Loucy (cell line): Measurements from ENCODE around the gene RPS6KA3.

Source experiments
- H2AFZ ChIP-seq: fragments of 200-600 bp; sonication (generic); 2 replicates; pipeline ENCODE4 v1.6.0; 2016; ENCODE audit warnings: antibody characterized with exemption, mild to moderate bottlenecking, low read length, moderate library complexity
- H3F3A ChIP-seq: fragments of 200-600 bp; 2 replicates; pipeline ENCODE4 v1.6.0; 2016; ENCODE audit warnings: antibody characterized with exemption, low read depth, mild to moderate bottlenecking
- H3K27me3 ChIP-seq: fragments of 200-600 bp; sonication (generic); 2 replicates; pipeline ENCODE4 v1.6.1; 2014; ENCODE audit warnings: low read length, mild to moderate bottlenecking; ENCODE audit not compliant: insufficient read depth, poor library complexity, severe bottlenecking
- H3K36me3 ChIP-seq: fragments of 200-600 bp; sonication (generic); 2 replicates; pipeline ENCODE4 v1.6.1; 2016; ENCODE audit warnings: low read length; ENCODE audit not compliant: insufficient read depth
- H3K4me1 ChIP-seq: fragments of 200-600 bp; sonication (generic); 2 replicates; pipeline ENCODE4 v1.5.1; 2014; ENCODE audit warnings: low read length, mild to moderate bottlenecking; ENCODE audit not compliant: insufficient read depth, poor library complexity, severe bottlenecking
- H3K4me2 ChIP-seq: fragments of 200-600 bp; sonication (generic); 2 replicates; pipeline ENCODE4 v1.6.0; 2014; ENCODE audit warnings: antibody characterized with exemption, low read length, low read depth, mild to moderate bottlenecking; ENCODE audit not compliant: poor library complexity, severe bottlenecking
- H3K4me3 ChIP-seq: fragments of 200-600 bp; sonication (generic); 2 replicates; pipeline ENCODE4 v1.5.1; 2014; ENCODE audit warnings: low read length, mild to moderate bottlenecking, mixed read lengths; ENCODE audit not compliant: poor library complexity, severe bottlenecking
- H3K79me2 ChIP-seq: fragments of 200-600 bp; sonication (generic); 2 replicates; pipeline ENCODE4 v1.6.1; 2014; ENCODE audit warnings: low read length; ENCODE audit not compliant: insufficient read depth
- H3K9ac ChIP-seq: fragments of 200-600 bp; sonication (generic); 2 replicates; pipeline ENCODE4 v1.6.0; 2014; ENCODE audit warnings: mild to moderate bottlenecking, low read depth, low read length, moderate library complexity; ENCODE audit not compliant: poor library complexity, severe bottlenecking
- H3K9me2 ChIP-seq: fragments of 200-600 bp; sonication (generic); replicated peaks from 2 replicates; pipeline ENCODE4 v1.6.1; 2016; ENCODE audit warnings: low read depth, low read length, mixed read lengths
- H3K9me3 ChIP-seq: fragments of 200-600 bp; sonication (generic); 2 replicates; pipeline ENCODE4 v1.6.1; 2014; ENCODE audit warnings: mild to moderate bottlenecking, antibody characterized with exemption, low read length, low read depth; ENCODE audit not compliant: insufficient read depth
- H4K20me1 ChIP-seq: fragments of 200-600 bp; sonication (generic); 2 replicates; pipeline ENCODE4 v1.6.0; 2014; ENCODE audit warnings: antibody characterized with exemption, low read length, mild to moderate bottlenecking; ENCODE audit not compliant: insufficient read depth, poor library complexity, severe bottlenecking
- EZH2phosphoT487 ChIP-seq: fragments of 200-600 bp; IDR thresholded peaks from 2 replicates; pipeline ENCODE4 v1.6.1; 2018; ENCODE audit warnings: antibody characterized with exemption, mild to moderate bottlenecking, moderate library complexity, borderline replicate concordance
- TF ChIP-seq, protein P1 (sequence below): fragments of 200-600 bp; sonication (generic); conservative IDR thresholded peaks from 2 replicates; pipeline ENCODE4 v1.5.1; 2014; ENCODE audit warnings: mild to moderate bottlenecking, antibody characterized with exemption, low read length

RPS6KA3 gene

GRCh38 chrX:20218836-20219505, 47.7 kb downstream of the RPS6KA3 start:
- Histone ChIP-seq H3K79me2 (peaks cover 77% of the 10 kb centered on the region), H3K4me1 (peaks cover 16% of the 10 kb centered on the region), H3K9me2 (no peaks in the 10 kb centered on the region), H3F3A (no peaks in the 10 kb centered on the region), H3K4me3 (no peak overlapping the region), H3K9me3 (no peaks in the 10 kb centered on the region), H4K20me1 (peaks cover 40% of the 10 kb centered on the region), H3K36me3 (peaks cover 6% of the 10 kb centered on the region; the same call in 1 of the 2 replicates), H3K9ac (no peak overlapping the region), H3K27me3 (no peaks in the 10 kb centered on the region), H2AFZ (no peak overlapping the region), H3K4me2 (no peak overlapping the region)
- TF ChIP-seq, protein P1, sequence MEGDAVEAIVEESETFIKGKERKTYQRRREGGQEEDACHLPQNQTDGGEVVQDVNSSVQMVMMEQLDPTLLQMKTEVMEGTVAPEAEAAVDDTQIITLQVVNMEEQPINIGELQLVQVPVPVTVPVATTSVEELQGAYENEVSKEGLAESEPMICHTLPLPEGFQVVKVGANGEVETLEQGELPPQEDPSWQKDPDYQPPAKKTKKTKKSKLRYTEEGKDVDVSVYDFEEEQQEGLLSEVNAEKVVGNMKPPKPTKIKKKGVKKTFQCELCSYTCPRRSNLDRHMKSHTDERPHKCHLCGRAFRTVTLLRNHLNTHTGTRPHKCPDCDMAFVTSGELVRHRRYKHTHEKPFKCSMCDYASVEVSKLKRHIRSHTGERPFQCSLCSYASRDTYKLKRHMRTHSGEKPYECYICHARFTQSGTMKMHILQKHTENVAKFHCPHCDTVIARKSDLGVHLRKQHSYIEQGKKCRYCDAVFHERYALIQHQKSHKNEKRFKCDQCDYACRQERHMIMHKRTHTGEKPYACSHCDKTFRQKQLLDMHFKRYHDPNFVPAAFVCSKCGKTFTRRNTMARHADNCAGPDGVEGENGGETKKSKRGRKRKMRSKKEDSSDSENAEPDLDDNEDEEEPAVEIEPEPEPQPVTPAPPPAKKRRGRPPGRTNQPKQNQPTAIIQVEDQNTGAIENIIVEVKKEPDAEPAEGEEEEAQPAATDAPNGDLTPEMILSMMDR = no peak
- TF ChIP-seq EZH2phosphoT487 = no peak

GRCh38 chrX:20217906-20218305, 48.8 kb downstream of the RPS6KA3 start:
- H3K79me2 ChIP-seq = peaks cover 78% of the 10 kb centered on the region
- H4K20me1 ChIP-seq = peaks cover 42% of the 10 kb centered on the region
- no peak overlapping the region for H3K9ac ChIP-seq
- peak overlapping the region; percentile 59 for H3K4me2 ChIP-seq
- H3K4me3 ChIP-seq = no peak overlapping the region
- no peaks in the 10 kb centered on the region for H3F3A ChIP-seq
- H3K36me3 ChIP-seq = peaks cover 6% of the 10 kb centered on the region; the same call in 1 of the 2 replicates
- peaks cover 16% of the 10 kb centered on the region for H3K4me1 ChIP-seq
- no peaks in the 10 kb centered on the region for H3K9me2 ChIP-seq
- no peaks in the 10 kb centered on the region for H3K9me3 ChIP-seq
- H2AFZ ChIP-seq = no peak overlapping the region
- H3K27me3 ChIP-seq = no peaks in the 10 kb centered on the region
- no peak for TF ChIP-seq EZH2phosphoT487
- TF ChIP-seq, protein P1 = no peak

DNA sequence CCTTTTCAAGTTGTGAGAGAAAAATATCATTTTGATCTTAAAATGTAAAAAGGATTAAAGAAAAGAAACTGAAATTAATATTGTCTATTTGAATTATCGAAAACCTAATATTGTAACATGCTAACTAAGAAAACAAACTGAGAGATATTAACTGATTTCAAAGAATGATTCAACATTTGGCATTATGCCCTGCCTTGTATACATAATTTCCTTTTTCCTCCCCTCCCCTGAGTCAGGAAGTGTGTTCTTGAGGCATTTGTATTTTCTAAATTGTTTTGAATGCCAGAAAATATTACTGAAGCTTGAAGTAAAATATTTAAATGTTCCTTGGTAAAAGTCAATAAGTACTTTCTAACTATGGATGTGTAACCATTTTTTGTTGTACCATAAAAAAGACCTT, 49.4 kb downstream of the RPS6KA3 start:
- Histone ChIP-seq H3K36me3 (peaks cover 6% of the 10 kb centered on the region; the same call in 1 of the 2 replicates), H3K9me3 (no peaks in the 10 kb centered on the region), H3K4me3 (no peak overlapping the region), H4K20me1 (peaks cover 41% of the 10 kb centered on the region), H3F3A (no peaks in the 10 kb centered on the region), H2AFZ (no peak overlapping the region), H3K27me3 (no peaks in the 10 kb centered on the region), H3K4me1 (peaks cover 14% of the 10 kb centered on the region), H3K4me2 (peak overlapping the region; percentile 59), H3K9ac (no peak overlapping the region), H3K79me2 (peaks cover 84% of the 10 kb centered on the region), H3K9me2 (no peaks in the 10 kb centered on the region)
- no peak for TF ChIP-seq EZH2phosphoT487
- TF ChIP-seq, protein P1 = no peak
